Neural cell (in vitro differentiated cells): ENCODE data around the gene SNAP25. TPM values are rescaled to one million over a fixed set of nuclear protein-coding genes. Genes with fewer than 3 reads are reported as not detected.

Experiments
- H2AFZ ChIP-seq: fragments of 200-600, 300-800 bp; sonication (generic), shearing (Covaris generic); 2 replicates; pipeline ENCODE4 v1.6.0; 2014; ENCODE audit warnings: low read depth, mild to moderate bottlenecking, antibody characterized with exemption, low read length, moderate library complexity
- H3F3A ChIP-seq: fragments of 200-600 bp; shearing (Covaris generic); 2 replicates; pipeline ENCODE4 v1.6.1; 2016; ENCODE audit warnings: mild to moderate bottlenecking, moderate library complexity, mixed read lengths, antibody characterized with exemption, low read length; ENCODE audit not compliant: insufficient read depth, poor library complexity, severe bottlenecking
- H3K27ac ChIP-seq: fragments of 200-600, 300-800 bp; sonication (generic), shearing (Covaris generic); 2 replicates; pipeline ENCODE4 v1.5.1; 2014; ENCODE audit warnings: mild to moderate bottlenecking, low read length, moderate library complexity
- H3K27me3 ChIP-seq: fragments of 300-800, 200-600 bp; sonication (generic), shearing (Covaris generic); 2 replicates; pipeline ENCODE4 v1.6.0; 2014; ENCODE audit warnings: mild to moderate bottlenecking, low read depth, low read length, moderate library complexity; ENCODE audit not compliant: insufficient read depth
- H3K36me3 ChIP-seq: fragments of 300-800, 200-600 bp; sonication (generic), shearing (Covaris generic); 2 replicates; pipeline ENCODE4 v1.5.1; 2014; ENCODE audit warnings: mild to moderate bottlenecking, antibody characterized with exemption, low read length, moderate library complexity; ENCODE audit not compliant: insufficient read depth
- H3K4me2 ChIP-seq: fragments of 300-800, 200-600 bp; sonication (generic), shearing (Covaris generic); 2 replicates; pipeline ENCODE4 v1.6.0; 2014; ENCODE audit warnings: mild to moderate bottlenecking, low read length
- H3K4me3 ChIP-seq: fragments of 300-800, 200-600 bp; sonication (generic), shearing (Covaris generic); 2 replicates; pipeline ENCODE4 v1.5.1; 2014; ENCODE audit warnings: mild to moderate bottlenecking, low read length, moderate library complexity
- H3K79me2 ChIP-seq: fragments of 200-600 bp; shearing (Covaris generic); replicated peaks from 2 replicates; pipeline ENCODE4 v1.6.0; 2014; ENCODE audit warnings: mild to moderate bottlenecking, low read length, moderate library complexity; ENCODE audit not compliant: insufficient read depth
- H3K9ac ChIP-seq: fragments of 300-800, 200-600 bp; sonication (generic), shearing (Covaris generic); 2 replicates; pipeline ENCODE4 v1.6.1; 2016; ENCODE audit warnings: mild to moderate bottlenecking, low read length, mixed read lengths
- H3K9me2 ChIP-seq: fragments of 200-600 bp; shearing (Covaris generic); 2 replicates; pipeline ENCODE4 v1.6.1; 2016; ENCODE audit warnings: mild to moderate bottlenecking, low read length, mixed read lengths; ENCODE audit not compliant: insufficient read depth
- H3K9me3 ChIP-seq: fragments of 200-600, 300-800 bp; sonication (generic), shearing (Covaris generic); 2 replicates; pipeline ENCODE4 v1.6.1; 2016; ENCODE audit warnings: mild to moderate bottlenecking, mixed run types, low read length, moderate library complexity, mixed read lengths
- H4K20me1 ChIP-seq: fragments of 200-600 bp; shearing (Covaris generic); 2 replicates; pipeline ENCODE4 v1.6.1; 2016; ENCODE audit warnings: mild to moderate bottlenecking, mixed run types; ENCODE audit not compliant: insufficient read depth
- CTCF ChIP-seq: fragments of 450-650 bp; IDR thresholded peaks from 2 replicates; pipeline ENCODE4 v1.5.1; 2014; ENCODE audit warnings: antibody characterized with exemption, mild to moderate bottlenecking, moderate library complexity; ENCODE audit not compliant: poor library complexity, severe bottlenecking
- EP300 ChIP-seq: fragments of 450-650 bp; conservative IDR thresholded peaks from 2 replicates; pipeline ENCODE4 v1.6.1; 2014; ENCODE audit warnings: antibody characterized with exemption, mild to moderate bottlenecking, moderate library complexity; ENCODE audit not compliant: poor library complexity, severe bottlenecking
- EZH2 ChIP-seq: fragments of 200-600, 300-800 bp; shearing (Covaris generic), sonication (generic); IDR thresholded peaks from 2 replicates; pipeline ENCODE4 v1.6.1; 2014; ENCODE audit warnings: antibody characterized with exemption, low read length, borderline replicate concordance, mild to moderate bottlenecking; ENCODE audit not compliant: insufficient read depth, poor library complexity, severe bottlenecking
- MXI1 ChIP-seq: fragments of 450-650 bp; conservative IDR thresholded peaks from 2 replicates; pipeline ENCODE4 v1.6.1; 2014; ENCODE audit warnings: antibody characterized with exemption, mild to moderate bottlenecking; ENCODE audit not compliant: poor library complexity, severe bottlenecking
- POLR2AphosphoS5 ChIP-seq: IDR thresholded peaks from 2 replicates; pipeline ENCODE4 v1.6.1; 2012
- RAD21 ChIP-seq: fragments of 450-650 bp; conservative IDR thresholded peaks from 2 replicates; pipeline ENCODE4 v1.6.1; 2014; ENCODE audit warnings: antibody characterized with exemption, mild to moderate bottlenecking, moderate library complexity
- REST ChIP-seq: IDR thresholded peaks from 2 replicates; pipeline ENCODE4 v1.6.1; 2012; ENCODE audit warnings: borderline replicate concordance
- SMC3 ChIP-seq: fragments of 450-650 bp; conservative IDR thresholded peaks from 2 replicates; pipeline ENCODE4 v1.6.1; 2014; ENCODE audit warnings: antibody characterized with exemption, mild to moderate bottlenecking, moderate library complexity; ENCODE audit not compliant: poor library complexity
- TAF1 ChIP-seq: IDR thresholded peaks from 2 replicates; pipeline ENCODE4 v1.6.1; 2012; ENCODE audit warnings: low read depth
- polyA plus RNA-seq: library from polyadenylated mRNA; depleted of rRNA; stranded (reverse); fragments of >200 nt; gene quantifications from 2 replicates; pipeline ENCODE4 v1.2.3, GENCODE V29; 2014

Gene SNAP25
- polyA plus RNA-seq, 1 donor from 2014 or later, result 139 TPM

- Histone ChIP-seq H3K9ac (peak overlapping the region; percentile 93), H3K9me3 (no peaks in the 10 kb centered on the region), H3K27ac (peak overlapping the region; percentile 96), H3K79me2 (peaks cover 32% of the 10 kb centered on the region), H3K4me2 (peak overlapping the region; percentile 53), H3K36me3 (no peaks in the 10 kb centered on the region), H3K27me3 (peaks cover 17% of the 10 kb centered on the region), H3F3A (peaks cover 3% of the 10 kb centered on the region), H3K4me3 (peak overlapping the region; percentile 88), H4K20me1 (no peaks in the 10 kb centered on the region), H3K9me2 (no peaks in the 10 kb centered on the region), H2AFZ (peak overlapping the region; percentile 65)
- TF ChIP-seq CTCF (no peak), TAF1 (no peak), POLR2AphosphoS5 (peak; percentile 81), REST (peak; percentile 99), MXI1 (peak; percentile 3)
These were observed 792 bp downstream of the SNAP25 start for GRCh38 chr20:10219452-10219791.

GRCh38 chr20:10219993-10220750 is 1.5 kb downstream of the SNAP25 start:
- Histone ChIP-seq H3K9me2 (no peaks in the 10 kb centered on the region), H3K36me3 (no peaks in the 10 kb centered on the region), H3K9me3 (no peaks in the 10 kb centered on the region), H3K79me2 (peaks cover 32% of the 10 kb centered on the region), H3K9ac (peak overlapping the region; percentile 93), H3K4me3 (peak overlapping the region; percentile 88), H3F3A (peaks cover 3% of the 10 kb centered on the region), H4K20me1 (no peaks in the 10 kb centered on the region), H3K27me3 (peaks cover 17% of the 10 kb centered on the region), H3K27ac (peak overlapping the region; percentile 96), H2AFZ (peak overlapping the region; percentile 65), H3K4me2 (peak overlapping the region; percentile 53)
- TF ChIP-seq RAD21 (no peak), SMC3 (no peak), POLR2AphosphoS5 (no peak), REST (no peak), EZH2 (no peak), TAF1 (no peak), EP300 (no peak), MXI1 (no peak), CTCF (no peak)
